ENCODE measurements around the gene SIPA1L3. TPM values are rescaled to one million over a fixed set of nuclear protein-coding genes. Genes with fewer than 3 reads are reported as not detected.

Gene SIPA1L3
- total RNA-seq, 1 donor from 2014 or later: 26.9 TPM

GRCh38 chr19:38135150-38135998 lies 228.4 kb downstream of the SIPA1L3 start:
- Mint-ChIP-seq H3K4me1 (ENCODE audit: low read depth, unreplicated experiment) (no peaks in the 10 kb centered on the region), H3K9me3 (ENCODE audit: unreplicated experiment) (no peaks in the 10 kb centered on the region), H3K36me3 (ENCODE audit: low read depth, unreplicated experiment) (peaks cover 3% of the 10 kb centered on the region), H3K4me3 (ENCODE audit: unreplicated experiment) (no peak overlapping the region), H3K27ac (ENCODE audit: unreplicated experiment) (peak overlapping the region; percentile 18), H3K27me3 (ENCODE audit: low read depth, unreplicated experiment) (no peaks in the 10 kb centered on the region)
- Histone ChIP-seq H3K79me2 (ENCODE audit: insufficient read depth, low read length) (no peaks in the 10 kb centered on the region), H3K36me3 (ENCODE audit: insufficient read depth, low read length) (peaks cover 5% of the 10 kb centered on the region), H2AFZ (ENCODE audit: low read depth, low read length) (no peak overlapping the region), H3K9me3 (ENCODE audit: insufficient read depth, low read depth, low read length) (no peaks in the 10 kb centered on the region), H3K27me3 (ENCODE audit: insufficient read depth, low read length) (no peaks in the 10 kb centered on the region), H3K9ac (ENCODE audit: low read length) (no peak overlapping the region), H3K4me1 (ENCODE audit: insufficient read depth, low read length) (no peaks in the 10 kb centered on the region), H4K20me1 (ENCODE audit: insufficient read depth, low read length) (peaks cover 11% of the 10 kb centered on the region), H3K4me2 (ENCODE audit: low read length) (no peak overlapping the region), H3K4me3 (ENCODE audit: insufficient read depth, low read depth, low read length) (no peak overlapping the region), H3K27ac (ENCODE audit: low read depth, low read length) (no peak overlapping the region)
- TF ChIP-seq CTCF (IDR thresholded peaks at IDR 0.05; ENCODE audit: insufficient read depth, low read depth, low read length) (no peak), EZH2 (IDR thresholded peaks at IDR 0.05; ENCODE audit: insufficient read depth, low read length) (no peak)
- DNase-seq (ENCODE audit: low read depth) (no peak), FAIRE-seq (no peak)

GRCh38 chr19:38139122-38139521 lies 232.1 kb downstream of the SIPA1L3 start:
- Histone ChIP-seq H3K9me3 (ENCODE audit: insufficient read depth, low read depth, low read length) (no peaks in the 10 kb centered on the region), H3K4me1 (ENCODE audit: insufficient read depth, low read length) (no peaks in the 10 kb centered on the region), H3K36me3 (ENCODE audit: insufficient read depth, low read length) (peaks cover 3% of the 10 kb centered on the region), H3K79me2 (ENCODE audit: insufficient read depth, low read length) (no peaks in the 10 kb centered on the region), H3K27ac (ENCODE audit: low read depth, low read length) (no peak overlapping the region), H4K20me1 (ENCODE audit: insufficient read depth, low read length) (peaks cover 20% of the 10 kb centered on the region), H3K27me3 (ENCODE audit: insufficient read depth, low read length) (no peaks in the 10 kb centered on the region), H3K9ac (ENCODE audit: low read length) (no peak overlapping the region), H3K4me2 (ENCODE audit: low read length) (no peak overlapping the region), H2AFZ (ENCODE audit: low read depth, low read length) (no peak overlapping the region), H3K4me3 (ENCODE audit: insufficient read depth, low read depth, low read length) (no peak overlapping the region)
- Mint-ChIP-seq H3K27me3 (ENCODE audit: low read depth, unreplicated experiment) (no peaks in the 10 kb centered on the region), H3K36me3 (ENCODE audit: low read depth, unreplicated experiment) (peaks cover 4% of the 10 kb centered on the region), H3K4me3 (ENCODE audit: unreplicated experiment) (no peak overlapping the region), H3K27ac (ENCODE audit: unreplicated experiment) (no peak overlapping the region), H3K9me3 (ENCODE audit: unreplicated experiment) (no peaks in the 10 kb centered on the region), H3K4me1 (ENCODE audit: low read depth, unreplicated experiment) (no peaks in the 10 kb centered on the region)
- DNase-seq (ENCODE audit: low read depth) (no peak), FAIRE-seq (no peak)
- TF ChIP-seq CTCF (IDR thresholded peaks at IDR 0.05; ENCODE audit: insufficient read depth, low read depth, low read length): no peak
- TF ChIP-seq EZH2 (IDR thresholded peaks at IDR 0.05; ENCODE audit: insufficient read depth, low read length): no peak

- Histone ChIP-seq H3K9ac (ENCODE audit: low read length) (no peak overlapping the region), H3K27ac (ENCODE audit: low read depth, low read length) (no peak overlapping the region), H3K4me1 (ENCODE audit: insufficient read depth, low read length) (no peaks in the 10 kb centered on the region), H3K4me3 (ENCODE audit: insufficient read depth, low read depth, low read length) (no peak overlapping the region), H2AFZ (ENCODE audit: low read depth, low read length) (no peak overlapping the region), H3K36me3 (ENCODE audit: insufficient read depth, low read length) (peaks cover 5% of the 10 kb centered on the region), H3K9me3 (ENCODE audit: insufficient read depth, low read depth, low read length) (no peaks in the 10 kb centered on the region), H3K27me3 (ENCODE audit: insufficient read depth, low read length) (no peaks in the 10 kb centered on the region), H3K79me2 (ENCODE audit: insufficient read depth, low read length) (no peaks in the 10 kb centered on the region), H3K4me2 (ENCODE audit: low read length) (no peak overlapping the region), H4K20me1 (ENCODE audit: insufficient read depth, low read length) (peaks cover 9% of the 10 kb centered on the region)
- Mint-ChIP-seq H3K27me3 (ENCODE audit: low read depth, unreplicated experiment) (no peaks in the 10 kb centered on the region), H3K36me3 (ENCODE audit: low read depth, unreplicated experiment) (peaks cover 12% of the 10 kb centered on the region), H3K9me3 (ENCODE audit: unreplicated experiment) (no peaks in the 10 kb centered on the region), H3K4me1 (ENCODE audit: low read depth, unreplicated experiment) (no peaks in the 10 kb centered on the region), H3K4me3 (ENCODE audit: unreplicated experiment) (no peak overlapping the region), H3K27ac (ENCODE audit: unreplicated experiment) (no peak overlapping the region)
- DNase-seq (ENCODE audit: low read depth): no peak
- TF ChIP-seq CTCF (IDR thresholded peaks at IDR 0.05; ENCODE audit: insufficient read depth, low read depth, low read length): no peak
- no peak for TF ChIP-seq EZH2 (IDR thresholded peaks at IDR 0.05; ENCODE audit: insufficient read depth, low read length)
- no peak for FAIRE-seq
Measured at GRCh38 chr19:38141108-38141507, 234.1 kb downstream of the SIPA1L3 start.
